Measurements from ENCODE around the gene SART3. TPM values are rescaled to one million over a fixed set of nuclear protein-coding genes. Genes with fewer than 3 reads are reported as not detected.

Gene SART3
- total RNA-seq, 2 donors from 2014 or later, result 105 to 127 TPM

DNA sequence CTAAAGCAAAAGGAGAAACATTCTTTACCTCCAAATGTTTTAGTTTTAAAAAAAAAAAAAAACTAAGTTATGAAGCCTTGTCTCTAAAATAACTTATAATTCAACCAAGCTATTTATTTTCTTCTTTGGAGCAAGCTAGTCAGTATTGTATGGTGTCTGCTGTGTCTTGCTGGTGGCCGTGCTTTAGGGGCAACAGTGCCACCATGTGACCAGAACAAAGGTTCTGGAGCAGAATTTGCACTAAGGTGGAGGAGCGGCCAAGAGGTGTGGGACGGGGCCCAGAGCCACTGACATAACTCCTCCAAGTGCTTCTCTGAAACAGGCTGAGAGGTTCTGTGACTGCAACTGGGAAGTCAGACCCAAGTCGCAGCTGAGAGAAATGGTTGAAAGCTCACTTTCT, 41.4 kb downstream of the SART3 start:
- Mint-ChIP-seq H3K4me1 (ENCODE audit: low read depth in 2 of 2) (peaks cover 22 to 31% of the 10 kb centered on the region in 2 donors), H3K27ac (no peak overlapping the region), H3K4me3 (no peak overlapping the region), H3K9me3 (no peaks in the 10 kb centered on the region), H3K36me3 (peaks cover 20% of the 10 kb centered on the region), H3K27me3 (no peaks in the 10 kb centered on the region)
- ATAC-seq, result no peak
- no peak for DNase-seq (ENCODE audit: low spot score)

DNA sequence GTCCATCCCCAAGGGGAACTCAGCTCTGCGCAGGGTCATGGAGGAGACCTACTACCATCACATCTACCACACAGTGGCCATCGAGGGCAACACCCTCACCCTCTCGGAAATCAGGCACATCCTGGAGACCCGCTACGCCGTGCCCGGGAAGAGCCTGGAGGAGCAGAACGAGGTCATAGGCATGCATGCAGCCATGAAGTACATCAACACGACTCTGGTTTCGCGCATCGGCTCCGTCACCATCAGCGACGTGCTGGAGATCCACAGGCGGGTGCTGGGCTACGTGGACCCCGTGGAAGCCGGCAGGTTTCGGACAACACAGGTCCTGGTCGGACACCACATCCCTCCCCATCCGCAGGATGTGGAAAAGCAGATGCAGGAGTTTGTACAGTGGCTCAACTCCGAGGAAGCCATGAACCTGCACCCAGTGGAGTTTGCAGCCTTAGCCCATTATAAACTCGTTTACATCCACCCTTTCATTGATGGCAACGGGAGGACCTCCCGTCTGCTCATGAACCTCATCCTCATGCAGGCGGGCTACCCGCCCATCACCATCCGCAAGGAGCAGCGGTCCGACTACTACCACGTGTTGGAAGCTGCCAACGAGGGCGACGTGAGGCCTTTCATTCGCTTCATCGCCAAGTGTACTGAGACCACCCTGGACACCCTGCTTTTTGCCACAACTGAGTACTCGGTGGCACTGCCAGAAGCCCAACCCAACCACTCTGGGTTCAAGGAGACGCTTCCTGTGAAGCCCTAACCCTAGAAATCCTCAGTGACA, 42.1 kb downstream of the SART3 start:
- no peak for ATAC-seq
- Mint-ChIP-seq H3K4me3 (no peak overlapping the region), H3K9me3 (no peaks in the 10 kb centered on the region), H3K27me3 (no peaks in the 10 kb centered on the region), H3K27ac (peak overlapping the region in 1 of 2 donors; percentile 56), H3K36me3 (peaks cover 16% of the 10 kb centered on the region), H3K4me1 (ENCODE audit: low read depth in 2 of 2) (peaks cover 26 to 38% of the 10 kb centered on the region in 2 donors)
- DNase-seq (ENCODE audit: low spot score), result no peak

DNA sequence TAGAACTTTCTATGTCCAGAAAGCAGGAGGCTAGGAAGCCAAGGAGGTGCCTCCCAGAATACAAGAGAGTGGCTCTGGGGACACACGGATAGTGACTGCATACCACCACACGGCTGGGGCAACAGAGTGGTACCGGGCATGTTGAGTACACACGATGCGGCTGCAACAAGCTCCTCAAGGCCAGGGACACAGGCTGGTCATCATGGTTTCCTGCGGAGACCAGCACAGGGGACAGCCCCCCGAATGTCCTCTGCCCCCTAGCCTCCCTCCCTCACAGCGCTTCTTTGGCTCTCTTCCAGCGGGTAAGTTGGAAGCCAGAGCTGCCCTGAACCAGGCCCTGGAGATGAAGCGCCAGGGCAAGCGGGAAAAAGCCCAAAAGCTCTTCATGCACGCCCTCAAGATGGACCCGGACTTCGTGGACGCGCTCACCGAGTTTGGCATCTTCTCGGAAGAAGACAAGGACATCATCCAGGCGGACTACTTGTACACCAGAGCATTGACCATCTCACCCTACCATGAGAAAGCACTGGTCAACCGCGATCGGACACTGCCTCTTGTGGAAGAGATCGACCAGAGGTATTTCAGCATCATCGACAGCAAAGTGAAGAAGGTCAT, 42.8 kb downstream of the SART3 start:
- ATAC-seq (no peak), DNase-seq (ENCODE audit: low spot score) (no peak)
- Mint-ChIP-seq H3K27ac (peak overlapping the region in 1 of 2 donors; percentile 56), H3K27me3 (no peaks in the 10 kb centered on the region), H3K36me3 (peaks cover 16% of the 10 kb centered on the region), H3K4me3 (no peak overlapping the region), H3K4me1 (ENCODE audit: low read depth in 2 of 2) (peaks cover 31 to 38% of the 10 kb centered on the region in 2 donors), H3K9me3 (no peaks in the 10 kb centered on the region)

GRCh38 chr12:108517288-108518100, 43.5 kb downstream of the SART3 start:
- H3K4me3 Mint-ChIP-seq, result peak overlapping the region; percentile 92
- H3K4me1 Mint-ChIP-seq (ENCODE audit: low read depth in 2 of 2), result peaks cover 33 to 38% of the 10 kb centered on the region in 2 donors
- ATAC-seq, result no peak
- H3K36me3 Mint-ChIP-seq, result peaks cover 15% of the 10 kb centered on the region
- H3K27ac Mint-ChIP-seq, result peak overlapping the region; percentile 82 to 87
- DNase-seq (ENCODE audit: low spot score), result no peak
- H3K9me3 Mint-ChIP-seq, result no peaks in the 10 kb centered on the region
- H3K27me3 Mint-ChIP-seq, result no peaks in the 10 kb centered on the region

DNA sequence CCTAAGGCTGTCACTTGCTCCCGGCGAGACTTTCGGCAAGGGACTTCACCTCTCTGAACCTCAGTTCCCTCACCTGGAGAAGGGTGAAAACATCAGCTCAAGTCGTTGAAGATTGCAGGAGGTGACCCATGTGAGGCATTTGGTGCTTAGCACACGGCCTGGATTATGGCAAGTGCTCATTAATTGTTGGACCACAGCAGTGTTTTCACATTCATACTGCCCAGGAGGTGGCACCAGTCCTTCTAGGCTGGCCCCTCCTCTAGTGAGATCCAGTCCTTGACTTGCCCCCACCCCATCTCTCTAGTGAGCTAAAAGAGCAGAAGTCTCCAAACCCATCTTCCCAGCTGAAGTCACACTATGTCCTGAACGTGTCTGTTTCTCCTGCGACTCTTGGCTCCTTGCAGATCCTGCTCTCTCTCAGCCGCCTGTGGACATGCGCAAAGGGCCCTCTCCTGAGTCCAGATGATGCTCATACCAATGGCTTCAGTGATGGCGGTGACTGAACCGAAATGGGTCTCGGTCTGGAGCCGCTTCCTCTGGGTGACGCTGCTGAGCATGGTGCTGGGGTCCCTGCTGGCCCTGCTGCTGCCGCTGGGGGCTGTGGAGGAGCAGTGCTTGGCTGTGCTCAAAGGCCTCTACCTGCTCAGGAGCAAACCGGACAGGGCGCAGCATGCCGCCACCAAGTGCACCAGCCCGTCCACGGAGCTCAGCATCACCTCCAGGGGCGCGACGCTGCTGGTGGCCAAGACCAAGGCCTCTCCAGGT, 44.3 kb downstream of the SART3 start:
- H3K36me3 Mint-ChIP-seq, result peaks cover 7% of the 10 kb centered on the region
- ATAC-seq, result no peak
- H3K9me3 Mint-ChIP-seq, result no peaks in the 10 kb centered on the region
- peaks cover 39 to 43% of the 10 kb centered on the region in 2 donors for H3K4me1 Mint-ChIP-seq (ENCODE audit: low read depth in 2 of 2)
- peak overlapping the region; percentile 92 for H3K4me3 Mint-ChIP-seq
- DNase-seq (ENCODE audit: low spot score), result no peak
- H3K27ac Mint-ChIP-seq, result peak overlapping the region; percentile 82 to 94
- H3K27me3 Mint-ChIP-seq, result no peaks in the 10 kb centered on the region

DNA sequence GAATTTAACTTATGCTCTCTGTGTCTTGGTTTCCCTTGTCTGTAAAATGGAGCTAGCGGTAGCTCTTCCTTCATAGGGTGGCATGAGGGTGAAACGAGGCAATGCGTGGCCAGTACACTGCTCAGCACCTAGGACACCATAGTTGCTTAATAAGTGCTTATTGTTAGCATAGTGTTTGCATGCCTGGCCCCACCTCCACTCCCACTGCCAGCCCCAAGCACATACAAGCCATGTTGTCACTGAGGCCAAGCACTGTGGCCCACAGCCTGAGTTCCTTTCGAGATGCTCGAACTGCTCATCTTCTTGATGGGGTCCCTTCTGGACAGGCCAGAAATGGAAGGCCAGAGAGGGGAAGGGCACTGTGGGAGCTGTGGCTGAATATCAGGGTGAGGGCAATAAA, 45.1 kb downstream of the SART3 start:
- peak overlapping the region; percentile 82 to 94 for H3K27ac Mint-ChIP-seq
- ATAC-seq (no peak), DNase-seq (ENCODE audit: low spot score) (no peak)

GRCh38 chr12:108514973-108515814, 45.8 kb downstream of the SART3 start, which contains the start of gene FICD:
Gene FICD (plus strand): TSS chr12:108515277. CDS start chr12:108516973, 1,696 bp downstream.
- no peaks in the 10 kb centered on the region for H3K36me3 Mint-ChIP-seq
- peak within 1 kb of the TSS; percentile 92 for H3K4me3 Mint-ChIP-seq
- H3K9me3 Mint-ChIP-seq, result no peaks in the 10 kb centered on the region
- H3K27ac Mint-ChIP-seq, result peak within 1 kb of the TSS; percentile 82 to 94
- peaks cover 39 to 43% of the 10 kb centered on the region in 2 donors for H3K4me1 Mint-ChIP-seq (ENCODE audit: low read depth in 2 of 2)
- DNase-seq (ENCODE audit: low spot score), result peak; percentile 100
- peak; percentile 95 to 97 for ATAC-seq
- no peaks in the 10 kb centered on the region for H3K27me3 Mint-ChIP-seq

More for the DNA sequence above, 45.1 kb downstream of the SART3 start:
- H3K27me3 Mint-ChIP-seq, result no peaks in the 10 kb centered on the region
- peak overlapping the region; percentile 92 for H3K4me3 Mint-ChIP-seq
- peaks cover 6% of the 10 kb centered on the region for H3K36me3 Mint-ChIP-seq
- H3K9me3 Mint-ChIP-seq, result no peaks in the 10 kb centered on the region
- peaks cover 42 to 43% of the 10 kb centered on the region in 2 donors for H3K4me1 Mint-ChIP-seq (ENCODE audit: low read depth in 2 of 2)

- Mint-ChIP-seq H3K36me3 (no peaks in the 10 kb centered on the region), H3K4me1 (ENCODE audit: low read depth in 2 of 2) (peaks cover 39 to 43% of the 10 kb centered on the region in 2 donors), H3K9me3 (no peaks in the 10 kb centered on the region), H3K27me3 (no peaks in the 10 kb centered on the region), H3K4me3 (peak overlapping the region; percentile 92), H3K27ac (peak overlapping the region; percentile 82 to 94)
- peak in 1 of 2 donors; percentile 4 for ATAC-seq
- no peak for DNase-seq (ENCODE audit: low spot score)
Observed at GRCh38 chr12:108514468-108514972, 46.5 kb downstream of the SART3 start.

DNA sequence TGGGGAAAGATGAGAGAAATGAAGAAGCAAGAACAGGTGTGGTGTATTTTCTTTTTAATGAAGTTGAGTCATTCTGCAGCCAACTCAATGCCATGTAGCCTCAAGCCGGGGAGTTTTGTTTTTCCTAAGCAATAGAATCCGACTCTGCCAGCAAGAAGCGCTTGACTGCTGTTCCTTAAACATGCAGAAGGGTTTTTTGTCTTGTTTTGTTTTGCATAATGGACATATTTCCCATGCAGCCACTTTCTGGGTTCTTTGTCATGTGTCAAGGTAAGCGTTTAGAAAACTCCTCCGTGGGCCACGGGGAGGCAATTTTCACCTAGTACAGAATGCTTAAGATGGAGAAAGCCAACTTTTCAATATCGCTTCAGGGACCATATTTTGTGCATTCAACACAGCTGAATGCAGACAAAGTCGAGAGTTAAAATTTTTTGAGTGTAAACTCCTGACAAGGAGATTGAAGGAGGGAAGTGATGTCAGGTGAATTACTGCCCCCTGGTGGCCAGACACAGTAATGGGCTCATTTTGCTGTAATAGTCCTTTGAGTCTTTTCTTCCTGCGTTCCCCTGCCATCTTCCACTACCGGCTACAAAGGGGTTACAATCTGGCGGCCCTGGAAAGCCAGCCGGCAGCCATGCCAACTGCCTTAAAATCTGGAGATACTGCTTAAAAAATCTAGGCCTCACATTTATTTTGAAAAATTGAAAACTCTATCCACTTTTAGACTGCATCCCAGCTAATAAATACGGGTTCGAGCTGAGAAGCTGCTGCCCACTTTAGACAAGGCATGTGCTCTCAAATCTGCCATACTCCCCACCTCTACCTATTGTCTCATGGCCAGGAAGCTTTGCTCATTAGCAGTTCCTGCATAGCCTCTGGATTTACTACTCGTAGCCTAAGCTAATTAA, 49.1 kb downstream of the SART3 start:
- Mint-ChIP-seq H3K27ac (no peak overlapping the region), H3K27me3 (peaks cover 0 to 7% of the 10 kb centered on the region in 2 donors), H3K36me3 (no peaks in the 10 kb centered on the region), H3K4me3 (no peak overlapping the region), H3K9me3 (no peaks in the 10 kb centered on the region), H3K4me1 (ENCODE audit: low read depth in 2 of 2) (peaks cover 31 to 33% of the 10 kb centered on the region in 2 donors)
- DNase-seq (ENCODE audit: low spot score), result peak; percentile 85
- no peak for ATAC-seq

- Mint-ChIP-seq H3K9me3 (no peaks in the 10 kb centered on the region), H3K27ac (no peak overlapping the region), H3K27me3 (peaks cover 2 to 8% of the 10 kb centered on the region in 2 donors), H3K36me3 (no peaks in the 10 kb centered on the region), H3K4me1 (ENCODE audit: low read depth in 2 of 2) (peaks cover 20 to 23% of the 10 kb centered on the region in 2 donors), H3K4me3 (no peak overlapping the region)
- no peak for DNase-seq (ENCODE audit: low spot score)
- ATAC-seq, result no peak
Observed at GRCh38 chr12:108510836-108511235, 50.1 kb downstream of the SART3 start.

- ATAC-seq, result no peak
- peaks cover 10 to 15% of the 10 kb centered on the region in 2 donors for H3K27me3 Mint-ChIP-seq
- no peak overlapping the region for H3K27ac Mint-ChIP-seq
- DNase-seq (ENCODE audit: low spot score), result no peak
- H3K4me1 Mint-ChIP-seq (ENCODE audit: low read depth in 2 of 2), result peaks cover 14 to 21% of the 10 kb centered on the region in 2 donors
- H3K4me3 Mint-ChIP-seq, result no peak overlapping the region
- H3K9me3 Mint-ChIP-seq, result no peaks in the 10 kb centered on the region
- no peaks in the 10 kb centered on the region for H3K36me3 Mint-ChIP-seq
Observed at GRCh38 chr12:108509806-108510205, 51.2 kb downstream of the SART3 start.
